HL-60 (cell line): ENCODE data around the gene ZFYVE16.

ENCODE experiments used
- GABPA ChIP-seq: IDR thresholded peaks from 2 replicates; pipeline ENCODE4 v1.6.1; 2012; ENCODE audit warnings: low read depth
- POLR2AphosphoS5 ChIP-seq: IDR thresholded peaks from 2 replicates; pipeline ENCODE4 v1.6.1; 2012; ENCODE audit warnings: low read depth
- SPI1 ChIP-seq: IDR thresholded peaks from 2 replicates; pipeline ENCODE4 v1.6.1; 2012; ENCODE audit warnings: low read depth, mild to moderate bottlenecking, borderline replicate concordance
- TF ChIP-seq, protein P1 (sequence below): IDR thresholded peaks from one replicate; pipeline ENCODE4 v1.5.1; 2011; ENCODE audit warnings: low read length, control low read depth, inconsistent platforms; ENCODE audit not compliant: insufficient read depth
- TF ChIP-seq, protein P2 (sequence below): IDR thresholded peaks from 2 replicates; pipeline ENCODE4 v1.6.1; 2012; ENCODE audit warnings: low read depth; ENCODE audit not compliant: insufficient replicate concordance

GRCh38 chr5:80437326-80437725 lies 29.5 kb downstream of the ZFYVE16 start:
- TF ChIP-seq, protein P1, sequence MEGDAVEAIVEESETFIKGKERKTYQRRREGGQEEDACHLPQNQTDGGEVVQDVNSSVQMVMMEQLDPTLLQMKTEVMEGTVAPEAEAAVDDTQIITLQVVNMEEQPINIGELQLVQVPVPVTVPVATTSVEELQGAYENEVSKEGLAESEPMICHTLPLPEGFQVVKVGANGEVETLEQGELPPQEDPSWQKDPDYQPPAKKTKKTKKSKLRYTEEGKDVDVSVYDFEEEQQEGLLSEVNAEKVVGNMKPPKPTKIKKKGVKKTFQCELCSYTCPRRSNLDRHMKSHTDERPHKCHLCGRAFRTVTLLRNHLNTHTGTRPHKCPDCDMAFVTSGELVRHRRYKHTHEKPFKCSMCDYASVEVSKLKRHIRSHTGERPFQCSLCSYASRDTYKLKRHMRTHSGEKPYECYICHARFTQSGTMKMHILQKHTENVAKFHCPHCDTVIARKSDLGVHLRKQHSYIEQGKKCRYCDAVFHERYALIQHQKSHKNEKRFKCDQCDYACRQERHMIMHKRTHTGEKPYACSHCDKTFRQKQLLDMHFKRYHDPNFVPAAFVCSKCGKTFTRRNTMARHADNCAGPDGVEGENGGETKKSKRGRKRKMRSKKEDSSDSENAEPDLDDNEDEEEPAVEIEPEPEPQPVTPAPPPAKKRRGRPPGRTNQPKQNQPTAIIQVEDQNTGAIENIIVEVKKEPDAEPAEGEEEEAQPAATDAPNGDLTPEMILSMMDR: no peak
- TF ChIP-seq POLR2AphosphoS5 (no peak), GABPA (no peak), SPI1 (peak; percentile 29; the same call in 1 of the 2 replicates)
- TF ChIP-seq, protein P2, sequence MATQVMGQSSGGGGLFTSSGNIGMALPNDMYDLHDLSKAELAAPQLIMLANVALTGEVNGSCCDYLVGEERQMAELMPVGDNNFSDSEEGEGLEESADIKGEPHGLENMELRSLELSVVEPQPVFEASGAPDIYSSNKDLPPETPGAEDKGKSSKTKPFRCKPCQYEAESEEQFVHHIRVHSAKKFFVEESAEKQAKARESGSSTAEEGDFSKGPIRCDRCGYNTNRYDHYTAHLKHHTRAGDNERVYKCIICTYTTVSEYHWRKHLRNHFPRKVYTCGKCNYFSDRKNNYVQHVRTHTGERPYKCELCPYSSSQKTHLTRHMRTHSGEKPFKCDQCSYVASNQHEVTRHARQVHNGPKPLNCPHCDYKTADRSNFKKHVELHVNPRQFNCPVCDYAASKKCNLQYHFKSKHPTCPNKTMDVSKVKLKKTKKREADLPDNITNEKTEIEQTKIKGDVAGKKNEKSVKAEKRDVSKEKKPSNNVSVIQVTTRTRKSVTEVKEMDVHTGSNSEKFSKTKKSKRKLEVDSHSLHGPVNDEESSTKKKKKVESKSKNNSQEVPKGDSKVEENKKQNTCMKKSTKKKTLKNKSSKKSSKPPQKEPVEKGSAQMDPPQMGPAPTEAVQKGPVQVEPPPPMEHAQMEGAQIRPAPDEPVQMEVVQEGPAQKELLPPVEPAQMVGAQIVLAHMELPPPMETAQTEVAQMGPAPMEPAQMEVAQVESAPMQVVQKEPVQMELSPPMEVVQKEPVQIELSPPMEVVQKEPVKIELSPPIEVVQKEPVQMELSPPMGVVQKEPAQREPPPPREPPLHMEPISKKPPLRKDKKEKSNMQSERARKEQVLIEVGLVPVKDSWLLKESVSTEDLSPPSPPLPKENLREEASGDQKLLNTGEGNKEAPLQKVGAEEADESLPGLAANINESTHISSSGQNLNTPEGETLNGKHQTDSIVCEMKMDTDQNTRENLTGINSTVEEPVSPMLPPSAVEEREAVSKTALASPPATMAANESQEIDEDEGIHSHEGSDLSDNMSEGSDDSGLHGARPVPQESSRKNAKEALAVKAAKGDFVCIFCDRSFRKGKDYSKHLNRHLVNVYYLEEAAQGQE: no peak
